HG02759 (cell line): Measurements from ENCODE around the gene FSTL4.
A peak's percentile ranks its signal among the peaks of the same experiment; 100 is the strongest.

ENCODE experiments used
- ATAC-seq: cut with Tn5 transposase; IDR thresholded peaks from one replicate; pipeline ENCODE4 v1.9.1; 2021; ENCODE audit warnings: mild to moderate bottlenecking, moderate library complexity; ENCODE audit not compliant: unreplicated experiment

The FSTL4 gene

GRCh38 chr5:133332439-133333024 is 279.8 kb downstream of the FSTL4 start:
- ATAC-seq = no peak

- no peak for ATAC-seq
Observed at GRCh38 chr5:133331941-133332340, 280.4 kb downstream of the FSTL4 start.

- no peak for ATAC-seq
Observed at GRCh38 chr5:133330956-133331355, 281.4 kb downstream of the FSTL4 start.

- no peak for ATAC-seq
Observed at GRCh38 chr5:133328800-133329199, 283.5 kb downstream of the FSTL4 start.

- ATAC-seq = no peak
Observed at GRCh38 chr5:133327946-133328401, 284.4 kb downstream of the FSTL4 start.

GRCh38 chr5:133326361-133326760 is 286.0 kb downstream of the FSTL4 start:
- no peak for ATAC-seq

- no peak for ATAC-seq
Observed at GRCh38 chr5:133325864-133326263, 286.5 kb downstream of the FSTL4 start.

GRCh38 chr5:133324926-133325325 is 287.4 kb downstream of the FSTL4 start:
- ATAC-seq = no peak

- ATAC-seq = no peak
Observed at GRCh38 chr5:133323494-133324457, 288.6 kb downstream of the FSTL4 start.

- ATAC-seq = no peak
Observed at GRCh38 chr5:133322743-133323142, 289.6 kb downstream of the FSTL4 start.

- ATAC-seq = peak; percentile 71
Observed at GRCh38 chr5:133321833-133322420, 290.4 kb downstream of the FSTL4 start.

GRCh38 chr5:133321286-133321832 is 291.0 kb downstream of the FSTL4 start:
- ATAC-seq = no peak

GRCh38 chr5:133319905-133320520 is 292.3 kb downstream of the FSTL4 start:
- ATAC-seq = no peak

GRCh38 chr5:133319244-133319643 is 293.1 kb downstream of the FSTL4 start:
- no peak for ATAC-seq

- ATAC-seq = no peak
Observed at GRCh38 chr5:133317558-133317957, 294.8 kb downstream of the FSTL4 start.

GRCh38 chr5:133316346-133317343 is 295.7 kb downstream of the FSTL4 start:
- ATAC-seq = no peak

GRCh38 chr5:133314086-133314485 is 298.3 kb downstream of the FSTL4 start:
- ATAC-seq = no peak

- no peak for ATAC-seq
Observed at GRCh38 chr5:133311176-133311575, 301.2 kb downstream of the FSTL4 start.

GRCh38 chr5:133309984-133310621 is 302.2 kb downstream of the FSTL4 start:
- no peak for ATAC-seq
